Activated naive CD8-positive, alpha-beta T cell treated with anti-CD3 and anti-CD28 coated beads for 36 hours (primary cell): ENCODE results near the gene NTM. TPM values are rescaled to one million over a fixed set of nuclear protein-coding genes. Genes with fewer than 3 reads are reported as not detected.
"Not testable (repeated sequence)": the region's sequence is repeated elsewhere in the genome, so short reads cannot be mapped to it uniquely, and the experiment has no call there.

Experiments used
- DNase-seq: peaks from one replicate; pipeline ENCODE4 v3.0.0; 2021
- H3K27ac Mint-ChIP-seq: one replicate; pipeline ENCODE4 v1.8.0; 2022; ENCODE audit warnings: mild to moderate bottlenecking, moderate library complexity, mixed read lengths
- H3K27me3 Mint-ChIP-seq: one replicate; pipeline ENCODE4 v1.8.0; 2022; ENCODE audit warnings: mild to moderate bottlenecking, mixed read lengths
- H3K36me3 Mint-ChIP-seq: one replicate; pipeline ENCODE4 v1.8.0; 2021; ENCODE audit warnings: mild to moderate bottlenecking, mixed read lengths
- H3K4me1 Mint-ChIP-seq: one replicate; pipeline ENCODE4 v1.8.0; 2021; ENCODE audit warnings: mixed read lengths
- H3K4me3 Mint-ChIP-seq: one replicate; pipeline ENCODE4 v1.8.0; 2022; ENCODE audit warnings: mild to moderate bottlenecking, moderate library complexity, mixed read lengths
- H3K9me3 Mint-ChIP-seq: one replicate; pipeline ENCODE4 v1.8.0; 2022; ENCODE audit warnings: mixed read lengths
- total RNA-seq, 2 experiments: library from RNA; stranded (reverse); gene quantifications; one replicate each; pipeline ENCODE4 v1.2.3, GENCODE V29; 2021

Gene NTM
- not detected for total RNA-seq

DNA sequence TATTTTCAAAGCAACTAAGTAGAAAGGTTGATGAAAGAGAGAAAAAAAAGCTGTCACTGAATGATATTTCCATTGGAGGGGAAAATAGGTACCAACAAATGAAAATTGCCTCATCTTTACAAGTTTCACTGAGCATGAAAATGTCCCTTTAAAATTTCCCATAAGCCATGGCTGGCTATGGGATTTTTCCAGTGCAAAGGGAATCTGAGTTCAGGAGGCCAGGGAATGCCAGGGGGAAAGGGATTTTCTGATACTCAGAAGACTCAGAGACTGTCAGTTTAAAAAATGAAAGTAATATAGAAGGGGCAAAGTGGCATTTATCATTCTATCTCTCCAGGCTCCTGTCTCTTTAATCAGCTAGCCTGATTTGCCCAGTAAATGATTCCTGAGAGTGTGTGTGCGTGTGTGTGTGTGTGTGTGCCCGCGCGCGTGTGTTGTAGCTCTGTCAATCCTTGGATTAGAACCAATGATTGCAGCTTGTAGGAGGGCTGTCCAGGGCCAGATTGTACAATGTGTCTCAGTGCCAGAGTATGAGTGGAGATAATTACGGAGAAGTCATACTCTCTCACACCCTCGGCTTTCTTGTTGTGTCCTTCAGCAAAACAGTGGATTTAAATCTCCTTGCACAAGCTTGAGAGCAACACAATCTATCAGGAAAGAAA lies at the start of gene NTM:
Gene NTM (plus strand): TSS at position 526 of the 662 bp plus-strand sequence.
- Mint-ChIP-seq H3K9me3 (no peaks in the 10 kb centered on the region), H3K36me3 (no peaks in the 10 kb centered on the region), H3K27ac (no peak within 1 kb of the TSS), H3K4me1 (no peaks in the 10 kb centered on the region), H3K4me3 (no peak within 1 kb of the TSS), H3K27me3 (peaks cover 16% of the 10 kb centered on the region)
- no peak for DNase-seq

GRCh38 chr11:131324921-131325570 lies 45.4 kb upstream of the NTM start:
- no peak overlapping the region for H3K27ac Mint-ChIP-seq
- H3K4me1 Mint-ChIP-seq: no peaks in the 10 kb centered on the region
- H3K36me3 Mint-ChIP-seq: no peaks in the 10 kb centered on the region
- no peaks in the 10 kb centered on the region for H3K9me3 Mint-ChIP-seq
- DNase-seq: no peak
- H3K4me3 Mint-ChIP-seq: no peak overlapping the region
- H3K27me3 Mint-ChIP-seq: no peaks in the 10 kb centered on the region

- no peaks in the 10 kb centered on the region for H3K36me3 Mint-ChIP-seq
- no peaks in the 10 kb centered on the region for H3K9me3 Mint-ChIP-seq
- no peak overlapping the region for H3K4me3 Mint-ChIP-seq
- DNase-seq: no peak
- H3K27ac Mint-ChIP-seq: no peak overlapping the region
- no peaks in the 10 kb centered on the region for H3K4me1 Mint-ChIP-seq
- H3K27me3 Mint-ChIP-seq: no peaks in the 10 kb centered on the region
Observed at GRCh38 chr11:131326829-131327228, 43.6 kb upstream of the NTM start.

DNA sequence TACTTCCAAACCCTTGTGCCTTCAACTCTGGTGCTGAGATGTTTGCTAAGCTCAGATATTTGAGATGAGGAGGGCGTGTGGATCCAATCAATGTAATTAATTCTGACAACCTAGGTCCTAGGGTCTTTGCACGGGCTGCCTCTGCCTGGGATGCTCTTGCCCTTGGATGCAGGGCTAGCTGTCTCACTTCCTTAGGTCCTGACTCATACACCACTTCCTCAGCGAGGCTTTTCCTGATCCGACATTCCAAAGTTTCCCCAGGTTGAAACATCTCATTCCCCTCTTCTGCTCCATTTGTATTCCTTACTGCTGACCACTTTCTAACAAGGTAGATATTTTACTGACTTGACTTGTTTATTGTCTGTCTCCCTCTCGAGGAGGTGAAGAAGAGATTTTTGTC lies 43.0 kb upstream of the NTM start:
- Mint-ChIP-seq H3K36me3 (no peaks in the 10 kb centered on the region), H3K9me3 (no peaks in the 10 kb centered on the region), H3K4me1 (no peaks in the 10 kb centered on the region), H3K27me3 (no peaks in the 10 kb centered on the region), H3K4me3 (no peak overlapping the region), H3K27ac (no peak overlapping the region)
- DNase-seq: no peak

- no peaks in the 10 kb centered on the region for H3K4me1 Mint-ChIP-seq
- no peaks in the 10 kb centered on the region for H3K9me3 Mint-ChIP-seq
- no peak for DNase-seq
- no peaks in the 10 kb centered on the region for H3K27me3 Mint-ChIP-seq
- no peak overlapping the region for H3K4me3 Mint-ChIP-seq
- H3K36me3 Mint-ChIP-seq: no peaks in the 10 kb centered on the region
- no peak overlapping the region for H3K27ac Mint-ChIP-seq
Observed at GRCh38 chr11:131328843-131329242, 41.6 kb upstream of the NTM start.

GRCh38 chr11:131331010-131331409 lies 39.4 kb upstream of the NTM start:
- no peak for DNase-seq
- no peaks in the 10 kb centered on the region for H3K36me3 Mint-ChIP-seq
- H3K27me3 Mint-ChIP-seq: no peaks in the 10 kb centered on the region
- H3K4me3 Mint-ChIP-seq: no peak overlapping the region
- H3K27ac Mint-ChIP-seq: no peak overlapping the region
- H3K4me1 Mint-ChIP-seq: no peaks in the 10 kb centered on the region
- no peaks in the 10 kb centered on the region for H3K9me3 Mint-ChIP-seq

- Mint-ChIP-seq H3K9me3 (no peaks in the 10 kb centered on the region), H3K27ac (no peak overlapping the region), H3K36me3 (no peaks in the 10 kb centered on the region), H3K4me3 (no peak overlapping the region), H3K27me3 (no peaks in the 10 kb centered on the region), H3K4me1 (no peaks in the 10 kb centered on the region)
- no peak for DNase-seq
Observed at GRCh38 chr11:131331546-131331945, 38.9 kb upstream of the NTM start.

DNA sequence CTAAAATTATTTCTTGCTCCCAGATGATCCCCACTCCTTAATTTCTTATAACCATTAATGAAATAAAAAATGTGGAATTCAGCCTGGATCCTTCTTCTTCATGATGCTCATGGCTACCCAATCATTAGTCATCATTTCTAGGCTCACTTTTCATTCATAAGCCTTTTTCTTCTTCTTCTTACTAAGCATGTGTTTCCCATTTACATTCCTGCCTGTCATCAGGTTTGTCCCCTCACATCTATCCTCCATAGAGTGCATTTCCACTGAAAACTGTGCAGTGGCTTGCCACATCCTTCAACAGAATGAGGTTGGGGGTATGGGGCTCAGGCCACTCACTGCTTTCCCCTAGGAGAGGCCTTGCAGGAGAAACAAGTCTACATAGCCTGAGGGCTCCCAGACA lies 35.8 kb upstream of the NTM start:
- H3K36me3 Mint-ChIP-seq: no peaks in the 10 kb centered on the region
- no peaks in the 10 kb centered on the region for H3K4me1 Mint-ChIP-seq
- H3K9me3 Mint-ChIP-seq: no peaks in the 10 kb centered on the region
- no peak overlapping the region for H3K4me3 Mint-ChIP-seq
- no peak for DNase-seq
- H3K27ac Mint-ChIP-seq: no peak overlapping the region
- no peaks in the 10 kb centered on the region for H3K27me3 Mint-ChIP-seq

DNA sequence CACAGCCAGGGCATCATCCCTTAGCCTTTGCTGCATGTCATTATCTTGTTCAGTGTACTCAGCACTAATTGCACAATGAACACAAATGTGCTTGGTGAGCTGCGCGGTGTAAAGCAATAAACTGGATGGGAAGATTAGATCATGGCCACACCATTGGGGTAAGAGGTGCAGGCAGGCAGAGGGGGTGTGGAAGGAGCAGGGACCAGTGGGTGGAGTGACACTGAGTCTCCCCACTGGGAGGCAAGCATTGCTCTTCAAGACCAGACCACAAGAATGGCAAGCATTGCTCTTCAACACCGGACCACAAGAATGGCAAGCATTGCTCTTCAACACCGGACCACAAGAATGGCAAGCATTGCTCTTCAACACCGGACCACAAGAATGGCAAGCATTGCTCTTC lies 28.5 kb upstream of the NTM start:
- not testable (repeated sequence) for H3K36me3 Mint-ChIP-seq, H3K9me3 Mint-ChIP-seq, H3K4me1 Mint-ChIP-seq, DNase-seq, H3K27ac Mint-ChIP-seq, H3K4me3 Mint-ChIP-seq, H3K27me3 Mint-ChIP-seq

DNA sequence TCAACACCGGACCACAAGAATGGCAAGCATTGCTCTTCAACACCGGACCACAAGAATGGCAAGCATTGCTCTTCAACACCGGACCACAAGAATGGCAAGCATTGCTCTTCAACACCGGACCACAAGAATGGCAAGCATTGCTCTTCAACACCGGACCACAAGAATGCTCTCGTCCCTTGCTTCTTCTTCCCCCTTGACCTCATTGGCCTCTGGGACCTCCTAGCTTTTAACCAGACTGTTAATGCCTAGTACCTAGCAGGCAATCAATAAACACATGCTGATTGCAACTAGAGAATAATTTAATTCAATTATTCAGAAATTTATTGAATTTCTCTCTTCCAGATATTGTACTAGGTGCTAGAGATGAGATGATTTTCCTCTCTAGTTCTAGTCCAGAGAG lies 28.0 kb upstream of the NTM start:
- H3K9me3 Mint-ChIP-seq, DNase-seq, H3K27me3 Mint-ChIP-seq, H3K4me3 Mint-ChIP-seq, H3K4me1 Mint-ChIP-seq, H3K27ac Mint-ChIP-seq, H3K36me3 Mint-ChIP-seq: not testable (repeated sequence)

DNA sequence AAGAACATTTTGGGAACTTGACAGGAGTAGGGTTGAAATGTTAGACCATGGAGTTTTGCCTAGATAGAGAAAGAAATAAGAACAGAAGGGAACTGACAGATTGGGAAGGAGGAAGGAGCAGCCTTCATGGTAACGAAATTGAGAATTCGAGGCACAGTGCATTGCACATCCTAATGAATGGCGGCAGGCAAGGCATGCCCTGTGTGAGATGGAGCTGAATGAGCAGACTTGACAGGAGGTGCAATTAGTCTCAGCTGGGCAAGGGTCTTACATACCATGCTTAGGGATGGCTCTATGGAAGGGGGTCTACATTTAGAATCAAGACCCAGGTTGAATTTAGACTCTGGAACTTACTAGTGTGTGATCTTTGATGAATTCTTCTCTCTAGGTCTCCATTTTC lies 25.0 kb upstream of the NTM start:
- H3K9me3 Mint-ChIP-seq: no peaks in the 10 kb centered on the region
- no peaks in the 10 kb centered on the region for H3K27me3 Mint-ChIP-seq
- no peak overlapping the region for H3K4me3 Mint-ChIP-seq
- no peak overlapping the region for H3K27ac Mint-ChIP-seq
- DNase-seq: no peak
- H3K36me3 Mint-ChIP-seq: no peaks in the 10 kb centered on the region
- no peaks in the 10 kb centered on the region for H3K4me1 Mint-ChIP-seq

DNA sequence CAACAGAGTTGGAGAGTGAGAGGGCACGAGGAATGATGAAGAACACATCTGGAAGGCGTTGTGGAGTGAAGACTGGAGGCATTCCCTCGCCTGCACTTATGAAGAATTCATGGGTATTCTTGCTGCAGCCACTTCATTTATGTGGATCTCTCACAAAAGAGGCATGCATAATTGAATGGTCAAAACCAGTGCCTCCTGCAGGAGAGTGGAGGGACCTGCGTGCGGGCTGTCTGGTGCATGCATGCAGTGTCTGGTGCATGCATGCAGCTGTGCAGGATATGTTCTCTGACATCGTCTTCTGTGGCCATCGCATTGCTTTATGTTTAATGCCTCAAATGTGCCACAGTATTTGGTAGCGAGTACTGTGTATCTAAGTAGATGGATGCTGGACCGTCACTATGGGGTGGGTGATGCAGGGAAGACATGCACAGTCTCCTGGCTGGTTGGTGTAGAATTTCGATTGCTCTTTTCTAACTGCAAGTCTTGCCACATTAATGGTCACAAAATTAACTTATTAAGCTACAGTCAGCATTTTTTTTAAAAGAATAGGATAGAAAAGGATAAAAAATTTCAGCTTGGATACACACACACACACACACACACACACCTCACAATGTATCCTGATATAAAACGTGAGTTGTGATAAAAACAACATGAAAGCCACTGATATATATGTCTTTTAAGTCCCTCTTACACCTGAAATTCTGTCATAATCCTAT lies 20.9 kb upstream of the NTM start:
- Mint-ChIP-seq H3K36me3 (no peaks in the 10 kb centered on the region), H3K27me3 (no peaks in the 10 kb centered on the region), H3K4me1 (no peaks in the 10 kb centered on the region), H3K9me3 (peaks cover 1% of the 10 kb centered on the region), H3K27ac (no peak overlapping the region), H3K4me3 (no peak overlapping the region)
- DNase-seq: no peak

- peaks cover 1% of the 10 kb centered on the region for H3K9me3 Mint-ChIP-seq
- no peak for DNase-seq
- H3K4me3 Mint-ChIP-seq: no peak overlapping the region
- no peaks in the 10 kb centered on the region for H3K27me3 Mint-ChIP-seq
- H3K36me3 Mint-ChIP-seq: no peaks in the 10 kb centered on the region
- no peak overlapping the region for H3K27ac Mint-ChIP-seq
- no peaks in the 10 kb centered on the region for H3K4me1 Mint-ChIP-seq
Observed at GRCh38 chr11:131350872-131351271, 19.5 kb upstream of the NTM start.

DNA sequence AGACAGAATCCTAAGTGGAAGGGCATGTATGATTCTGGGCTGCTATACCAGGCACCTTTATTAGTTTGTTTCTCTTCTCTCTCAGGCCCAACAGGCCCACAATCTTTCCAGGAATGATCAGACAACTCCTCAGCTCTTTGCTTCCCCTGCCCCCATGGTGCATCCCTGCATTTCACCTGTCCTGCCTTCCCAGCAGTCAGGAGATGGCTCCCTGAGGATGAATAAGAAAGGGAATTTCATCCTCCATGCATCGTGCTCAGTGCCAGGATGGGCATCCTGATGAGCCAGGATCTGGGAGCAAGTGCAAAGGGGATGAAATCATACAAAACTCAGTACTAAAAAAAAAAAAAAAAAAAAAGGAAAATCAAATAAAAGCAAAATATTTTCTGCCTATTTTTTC lies 18.6 kb upstream of the NTM start:
- no peak overlapping the region for H3K27ac Mint-ChIP-seq
- no peaks in the 10 kb centered on the region for H3K36me3 Mint-ChIP-seq
- H3K9me3 Mint-ChIP-seq: peaks cover 1% of the 10 kb centered on the region
- DNase-seq: no peak
- H3K4me3 Mint-ChIP-seq: no peak overlapping the region
- no peaks in the 10 kb centered on the region for H3K4me1 Mint-ChIP-seq
- no peaks in the 10 kb centered on the region for H3K27me3 Mint-ChIP-seq

- H3K9me3 Mint-ChIP-seq: peaks cover 1% of the 10 kb centered on the region
- no peak for DNase-seq
- H3K36me3 Mint-ChIP-seq: no peaks in the 10 kb centered on the region
- no peak overlapping the region for H3K4me3 Mint-ChIP-seq
- no peak overlapping the region for H3K27ac Mint-ChIP-seq
- H3K4me1 Mint-ChIP-seq: no peaks in the 10 kb centered on the region
- H3K27me3 Mint-ChIP-seq: no peaks in the 10 kb centered on the region
Observed at GRCh38 chr11:131353766-131354165, 16.6 kb upstream of the NTM start.

DNA sequence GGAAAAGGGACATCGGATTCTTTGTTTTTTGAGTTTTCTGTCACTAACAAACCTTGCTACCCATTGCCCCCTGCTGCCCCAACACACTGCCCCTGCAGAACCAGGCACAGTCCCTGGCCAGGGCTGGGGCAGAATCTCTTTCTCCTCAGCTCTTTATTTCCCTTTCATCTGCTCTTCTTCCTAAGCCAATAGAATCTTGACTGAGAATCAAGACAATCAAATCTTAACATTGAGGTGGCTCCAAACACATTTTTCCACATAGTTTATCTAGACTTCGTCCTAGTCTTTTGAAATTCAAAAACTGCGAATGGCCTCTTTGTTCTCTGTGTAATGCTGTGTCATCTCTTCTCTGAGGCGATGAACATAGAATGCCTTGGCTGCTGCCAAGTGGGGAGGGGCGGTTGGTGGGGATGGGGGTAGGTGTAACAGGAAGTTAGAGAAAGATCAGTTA lies 16.1 kb upstream of the NTM start:
- H3K27ac Mint-ChIP-seq: no peak overlapping the region

More for the DNA sequence above, 16.1 kb upstream of the NTM start:
- H3K36me3 Mint-ChIP-seq: no peaks in the 10 kb centered on the region
- no peaks in the 10 kb centered on the region for H3K4me1 Mint-ChIP-seq
- H3K27me3 Mint-ChIP-seq: no peaks in the 10 kb centered on the region
- H3K9me3 Mint-ChIP-seq: peaks cover 1% of the 10 kb centered on the region
- no peak for DNase-seq
- no peak overlapping the region for H3K4me3 Mint-ChIP-seq
